Raji (cell line): ENCODE data around the gene NAB1.

Experiments
- POLR2A ChIP-seq: IDR thresholded peaks from 2 replicates; pipeline ENCODE4 v1.6.1; 2011; ENCODE audit warnings: low read depth, low read length, control low read depth; ENCODE audit not compliant: insufficient read depth

The NAB1 gene

DNA sequence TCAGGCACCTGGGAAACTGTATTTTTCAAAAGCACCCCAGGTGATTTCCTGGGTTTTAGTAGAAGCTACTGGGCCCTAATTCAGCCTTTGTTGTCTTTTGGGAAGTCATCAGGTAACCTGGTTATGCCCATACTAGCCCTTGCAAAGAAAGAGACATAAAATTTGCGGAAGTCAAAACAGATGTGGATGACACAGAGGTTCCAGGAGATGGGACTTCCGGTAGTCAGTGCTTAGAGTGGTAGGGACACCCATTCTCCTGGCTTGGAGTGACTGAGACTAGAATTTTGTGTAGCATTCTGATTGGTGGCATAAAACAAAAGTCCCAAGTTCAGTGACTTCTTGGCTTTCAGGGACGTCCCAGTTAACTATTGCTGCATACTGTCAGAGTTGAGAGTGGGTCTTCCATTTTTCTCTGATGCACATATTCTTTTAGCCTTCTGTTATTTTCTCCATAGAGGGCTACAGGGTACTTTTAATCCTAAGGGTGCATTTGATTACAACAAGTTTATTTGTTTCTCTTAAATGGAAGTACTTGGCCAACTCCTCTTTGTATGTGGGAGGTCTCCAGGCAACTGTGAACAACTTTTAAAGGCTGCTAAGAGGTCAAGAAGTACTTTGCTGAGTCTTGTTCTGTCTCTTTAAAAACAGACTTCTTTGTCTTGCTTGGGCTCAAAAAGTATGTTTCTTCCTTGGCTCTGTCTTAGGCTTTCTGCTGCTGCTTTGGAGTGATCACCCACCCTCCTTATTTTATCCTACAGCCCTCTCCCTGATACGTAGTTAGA is 8.8 kb downstream of the NAB1 start:
- TF ChIP-seq POLR2A: no peak

DNA sequence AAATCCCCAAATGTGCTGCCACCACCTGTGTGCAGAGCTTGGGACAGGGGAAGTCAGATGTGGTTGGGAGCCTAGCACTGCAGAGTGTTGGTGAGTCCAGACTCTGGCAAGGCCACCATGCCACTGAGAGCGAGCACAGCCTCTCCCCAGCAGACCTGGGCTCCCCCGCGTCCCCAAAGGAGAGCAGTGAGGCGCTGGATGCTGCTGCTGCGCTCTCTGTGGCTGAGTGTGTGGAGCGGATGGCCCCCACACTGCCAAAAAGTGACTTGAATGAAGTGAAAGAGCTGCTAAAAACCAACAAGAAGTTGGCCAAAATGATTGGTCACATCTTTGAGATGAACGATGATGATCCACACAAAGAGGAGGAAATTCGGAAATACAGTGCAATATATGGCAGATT is 10.7 kb downstream of the NAB1 start:
- TF ChIP-seq POLR2A: no peak

DNA sequence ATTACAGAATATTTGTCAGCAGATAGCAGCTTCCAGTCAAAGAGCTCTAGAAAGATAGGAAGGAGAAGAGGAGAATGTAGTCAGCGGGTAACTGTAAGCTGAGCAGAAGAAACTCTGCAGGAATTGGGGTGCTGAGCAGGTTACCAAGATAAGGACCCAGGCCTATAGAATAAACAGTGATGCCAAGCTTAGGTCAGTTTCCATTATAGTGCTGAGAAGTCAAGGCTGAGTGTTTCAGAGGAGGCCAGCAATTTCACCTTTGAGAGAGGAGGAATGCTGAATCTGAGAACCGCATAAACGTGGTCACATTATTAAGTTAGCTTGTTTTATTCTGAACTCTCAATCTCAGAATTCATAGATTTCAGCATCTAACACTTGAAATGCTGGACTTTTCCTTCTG is 13.9 kb downstream of the NAB1 start:
- no peak for TF ChIP-seq POLR2A

DNA sequence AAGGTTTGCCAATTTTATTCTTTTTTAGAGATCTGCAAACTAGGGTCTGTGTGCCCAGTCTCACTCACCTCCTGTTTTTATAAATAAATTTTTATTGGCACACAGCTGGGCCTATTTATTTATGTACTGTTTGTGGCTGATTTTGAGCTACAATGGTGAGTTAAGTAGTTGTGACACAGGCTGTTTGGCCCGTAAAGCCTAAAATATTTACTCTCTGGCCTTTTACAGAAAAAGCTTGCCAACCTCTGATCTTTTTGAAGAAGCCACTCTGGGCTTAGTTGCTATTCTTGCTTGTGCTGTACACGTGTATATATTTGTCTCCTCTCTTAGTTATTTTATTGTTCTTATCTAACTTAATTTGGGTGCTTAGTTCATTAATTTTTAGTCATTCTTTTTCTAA is 14.5 kb downstream of the NAB1 start:
- no peak for TF ChIP-seq POLR2A

DNA sequence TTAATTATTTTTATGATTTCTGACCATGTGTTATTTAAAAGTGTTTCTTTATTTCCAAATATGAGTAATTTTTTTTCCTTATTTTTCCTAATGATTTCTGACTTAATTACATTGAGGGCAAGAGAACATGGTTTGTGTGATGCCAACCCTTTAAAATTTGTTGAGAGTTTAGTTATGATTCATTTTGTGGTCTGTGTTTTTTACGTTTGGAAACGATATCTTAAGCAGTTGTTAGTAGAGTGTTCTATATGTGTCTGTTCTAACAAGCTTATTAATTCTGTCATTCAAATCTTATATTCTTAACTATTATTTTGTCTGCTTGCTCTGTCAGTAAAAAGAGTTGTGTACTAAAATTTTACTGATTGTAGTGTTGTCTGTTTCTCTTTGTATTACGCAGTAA is 15.0 kb downstream of the NAB1 start:
- no peak for TF ChIP-seq POLR2A

DNA sequence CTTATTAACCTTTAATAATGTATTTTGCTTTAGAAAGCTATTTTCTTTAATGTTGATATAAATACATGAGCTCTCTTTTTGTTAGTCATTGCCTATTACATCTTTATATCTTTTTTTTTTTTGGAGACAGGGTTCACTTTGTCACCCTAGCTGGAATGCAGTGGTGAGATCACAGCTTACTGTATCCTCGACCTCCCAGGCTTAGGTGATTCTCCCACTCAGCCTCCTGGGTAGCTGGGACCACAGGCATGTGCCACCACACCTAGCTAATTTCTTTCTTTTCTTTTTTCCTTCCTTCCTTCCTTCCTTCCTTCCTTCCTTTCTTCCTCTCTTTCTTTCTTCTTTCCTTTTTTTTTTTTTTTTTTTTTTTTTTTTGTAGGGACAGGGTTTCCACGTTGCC is 15.4 kb downstream of the NAB1 start:
- no peak for TF ChIP-seq POLR2A

DNA sequence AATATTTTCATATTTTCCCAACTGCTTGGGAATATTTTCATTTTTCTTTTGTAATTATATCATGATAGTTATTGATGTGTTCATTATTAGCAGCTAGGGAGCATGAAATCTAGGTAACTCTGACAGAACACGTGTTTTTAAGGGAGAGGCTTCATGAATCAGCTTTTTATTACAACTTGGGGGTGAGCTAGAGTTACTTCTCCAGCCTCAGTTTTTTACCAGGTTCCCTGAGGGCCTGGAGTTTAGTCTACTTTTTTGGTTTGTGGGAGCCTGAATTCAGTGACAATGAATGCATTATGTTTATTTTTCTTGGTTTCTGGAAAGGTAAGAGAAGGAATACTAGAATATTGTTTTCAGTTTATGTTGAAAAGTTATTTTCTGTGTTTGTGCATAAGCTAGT is 18.0 kb downstream of the NAB1 start:
- TF ChIP-seq POLR2A: no peak

DNA sequence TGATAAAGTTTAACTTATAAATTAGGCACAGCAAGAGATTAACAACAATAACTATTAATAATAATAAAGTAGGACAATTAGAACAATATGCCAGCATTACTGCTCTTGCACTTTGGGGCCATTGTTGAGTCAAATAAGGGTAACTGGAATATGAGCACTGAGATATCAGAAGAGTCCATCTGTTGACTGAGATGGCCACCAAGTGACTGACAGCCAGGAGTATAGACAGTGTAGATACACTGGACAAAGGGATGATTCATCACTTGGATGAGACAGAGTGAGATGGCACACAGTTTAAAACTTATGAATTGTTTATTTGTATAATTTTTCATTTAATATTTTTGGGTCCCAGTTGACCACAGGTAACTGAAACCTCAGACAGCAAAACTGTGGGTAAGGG is 20.0 kb downstream of the NAB1 start:
- no peak for TF ChIP-seq POLR2A

DNA sequence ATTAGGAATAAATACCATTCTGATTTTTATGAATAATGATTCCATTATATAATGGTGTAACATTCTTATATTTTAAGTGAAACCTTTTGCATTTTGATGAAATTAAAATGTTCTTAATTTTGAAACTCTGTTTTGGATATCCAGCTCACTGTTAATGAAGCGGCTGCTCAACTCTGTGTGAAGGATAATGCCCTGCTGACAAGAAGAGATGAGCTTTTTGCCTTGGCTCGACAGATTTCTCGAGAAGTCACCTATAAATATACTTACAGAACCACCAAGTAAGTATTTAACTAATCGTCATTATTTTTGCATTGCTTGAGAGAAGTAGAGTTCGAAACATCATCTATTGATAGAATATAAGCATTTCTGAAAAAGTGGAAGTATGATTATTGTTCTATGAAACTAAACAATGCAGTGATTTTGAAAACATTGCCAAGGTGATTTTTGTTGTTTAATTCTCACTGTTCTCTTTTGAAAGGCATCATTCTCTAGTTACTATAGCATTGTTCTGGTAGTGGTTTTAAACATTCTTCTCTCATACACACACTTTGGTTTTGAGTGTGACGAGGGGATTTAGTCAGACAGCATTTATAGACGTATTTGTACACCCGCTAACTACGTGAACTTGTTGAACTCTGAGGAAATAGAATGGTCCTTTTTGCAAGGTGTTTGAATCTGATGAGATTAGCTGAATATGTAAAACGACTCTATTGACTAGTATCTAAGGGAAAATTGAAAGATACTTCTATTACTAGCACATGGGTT is 21.5 kb downstream of the NAB1 start:
- TF ChIP-seq POLR2A: no peak

DNA sequence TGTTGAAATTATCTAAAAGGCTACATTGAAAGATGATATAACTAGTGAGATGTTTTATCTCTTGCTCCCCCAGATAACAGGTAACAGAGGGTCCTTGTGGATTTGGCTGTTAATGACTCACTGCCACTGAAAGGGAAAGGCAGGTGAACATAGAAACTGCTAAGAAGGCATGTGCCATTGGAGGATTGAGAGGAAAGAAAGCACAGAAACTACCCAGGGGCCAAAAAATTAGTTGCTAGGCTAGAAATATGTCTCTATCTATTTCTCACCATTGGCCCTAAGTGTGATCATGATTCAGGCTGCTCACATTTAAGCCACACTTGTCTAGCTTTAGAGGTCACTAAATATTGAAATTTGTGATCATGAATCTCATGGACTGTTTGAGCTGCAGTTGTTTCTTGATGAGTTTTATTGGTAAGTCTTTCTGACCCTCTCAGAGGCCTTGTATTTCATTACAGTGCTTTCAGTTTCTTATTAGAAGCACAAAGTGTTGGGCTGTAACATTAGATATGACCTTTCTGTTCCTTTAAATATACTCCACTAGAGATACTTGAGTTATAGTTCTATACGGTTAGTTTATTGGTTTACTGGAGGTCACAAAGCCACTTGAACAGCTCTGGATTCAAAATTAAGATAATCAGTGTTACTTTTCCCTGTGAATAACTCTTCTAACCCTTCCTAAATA is 26.2 kb downstream of the NAB1 start:
- TF ChIP-seq POLR2A: no peak

DNA sequence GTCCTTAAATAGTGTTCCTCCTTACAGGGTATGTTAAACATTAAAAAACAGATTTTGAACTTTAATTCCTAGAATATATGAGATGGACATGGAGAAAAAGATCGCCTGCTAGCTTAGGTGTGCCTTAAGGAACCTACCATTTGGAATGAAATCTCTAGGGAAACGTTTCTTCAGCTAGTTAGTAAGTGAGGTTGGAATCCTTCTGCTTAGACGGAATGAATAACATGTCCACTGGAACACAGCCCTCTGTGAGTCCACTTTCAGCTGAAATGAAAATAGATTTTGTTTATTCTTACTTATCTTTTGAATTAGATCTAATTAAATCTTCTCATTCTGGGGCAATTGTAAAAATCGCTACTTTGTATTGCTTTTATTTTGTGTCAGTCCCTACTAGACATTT is 28.4 kb downstream of the NAB1 start:
- TF ChIP-seq POLR2A: no peak

DNA sequence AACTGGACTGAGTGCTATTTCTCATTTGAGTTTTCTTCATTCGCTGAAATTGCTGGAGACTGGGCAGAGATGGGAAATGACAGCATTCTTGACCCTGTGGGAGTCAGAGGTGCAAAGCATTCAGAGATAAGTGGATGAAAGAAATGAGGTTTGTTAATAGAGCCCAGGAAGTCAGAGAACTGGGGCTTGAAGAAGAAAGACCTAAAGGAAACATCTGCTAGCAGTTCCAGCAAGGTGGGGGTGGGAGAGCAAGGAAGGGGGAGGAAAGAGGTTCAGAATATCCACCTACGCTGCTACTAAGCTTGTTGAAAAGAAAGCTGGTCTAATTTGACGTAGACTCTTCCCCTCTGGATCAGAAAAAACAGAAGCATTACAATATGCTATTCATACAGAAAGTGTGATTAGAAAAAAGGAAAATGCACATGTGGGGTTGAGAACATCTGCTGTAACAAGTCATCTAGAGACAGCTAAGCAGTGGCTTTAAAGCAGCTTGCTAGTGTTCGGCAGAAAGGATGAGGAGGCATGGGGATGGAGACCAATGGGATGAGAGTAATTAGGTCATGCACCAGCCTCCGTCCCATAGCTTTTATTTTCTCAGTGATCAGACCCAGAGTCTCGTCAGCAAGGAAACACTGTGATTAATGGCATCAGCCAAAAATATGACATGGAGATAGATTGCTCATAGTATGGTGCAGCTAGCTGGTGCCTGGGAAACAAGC is 29.7 kb downstream of the NAB1 start:
- no peak for TF ChIP-seq POLR2A

DNA sequence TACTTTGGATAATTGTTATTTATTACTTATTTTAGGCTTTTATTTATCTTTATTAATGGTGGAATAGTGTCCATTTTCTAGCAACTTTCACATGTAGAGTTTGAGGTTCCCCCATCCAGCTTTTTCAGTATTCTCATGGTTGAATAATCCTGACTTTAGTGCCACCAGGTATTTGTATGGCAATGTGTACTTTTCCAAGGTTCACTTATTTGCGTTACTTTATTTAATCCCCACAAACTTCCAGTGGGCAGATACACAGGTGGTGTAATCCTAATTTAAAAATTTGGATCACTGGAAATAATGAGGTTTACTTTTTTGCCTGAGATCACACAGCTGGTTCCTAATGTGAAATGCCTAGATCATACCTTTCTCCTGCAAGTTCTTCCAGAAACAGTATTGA is 30.5 kb downstream of the NAB1 start:
- TF ChIP-seq POLR2A: no peak

DNA sequence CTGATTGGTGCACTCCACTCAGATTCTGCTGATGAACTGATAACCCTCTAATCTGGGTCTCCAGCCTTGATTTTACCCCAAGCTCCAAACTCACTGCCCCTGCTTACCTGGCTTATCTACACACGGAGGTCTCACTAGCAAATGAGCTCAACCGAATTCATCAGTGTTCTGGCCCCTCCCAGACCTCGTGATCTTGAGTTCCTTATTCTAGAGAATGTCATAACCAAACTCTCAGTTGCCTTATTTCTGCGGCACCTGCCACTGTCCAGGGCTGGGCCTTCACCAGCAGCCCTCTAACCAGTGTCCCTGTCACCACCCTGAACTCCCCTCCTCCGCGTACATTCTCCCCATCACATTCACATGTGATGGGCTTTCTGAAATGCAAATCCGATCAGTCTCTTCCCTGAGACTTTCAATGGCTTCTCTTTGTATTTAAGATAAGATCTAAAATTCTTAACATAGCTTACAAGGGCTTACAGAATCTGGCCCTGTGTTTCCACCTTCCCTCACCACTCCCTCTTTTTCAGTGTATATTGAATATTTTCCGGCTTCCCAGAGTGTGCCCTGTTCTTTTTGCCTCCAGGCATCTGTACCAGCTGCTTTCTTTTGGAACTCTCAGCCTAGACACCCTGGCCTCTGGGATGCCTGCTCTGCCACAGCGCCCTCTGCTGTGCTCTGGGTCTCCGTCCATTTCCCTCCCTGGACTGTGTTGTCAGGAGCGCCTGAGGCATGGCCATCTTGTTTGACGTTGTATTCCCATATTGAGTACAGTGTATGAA is 31.1 kb downstream of the NAB1 start:
- TF ChIP-seq POLR2A: no peak

DNA sequence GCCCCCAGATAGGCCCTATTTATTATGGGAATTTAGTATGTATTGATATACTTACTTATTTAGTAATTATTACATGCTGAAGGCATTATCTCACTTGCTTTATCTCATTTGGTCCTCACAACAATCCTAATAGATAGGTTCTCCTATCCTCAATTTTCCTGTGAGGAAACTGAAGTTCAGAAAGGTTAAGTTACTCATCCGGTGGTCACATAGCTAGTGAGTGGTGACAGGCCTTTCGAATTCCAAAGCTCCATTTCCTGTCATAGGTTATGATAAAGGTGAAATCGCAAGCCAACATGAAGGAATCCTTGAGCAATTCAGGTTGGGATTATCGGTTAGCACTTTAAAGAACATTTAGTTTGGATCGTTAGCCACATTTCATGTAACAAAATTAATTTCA is 33.3 kb downstream of the NAB1 start:
- TF ChIP-seq POLR2A: no peak
